Measurements from ENCODE around the gene PBXIP1.

Gene PBXIP1

GRCh38 chr1:154973344-154974101, 17.6 kb upstream of the PBXIP1 start:
- DNase-seq (ENCODE audit: low read depth, low spot score) = peak; percentile 78

DNA sequence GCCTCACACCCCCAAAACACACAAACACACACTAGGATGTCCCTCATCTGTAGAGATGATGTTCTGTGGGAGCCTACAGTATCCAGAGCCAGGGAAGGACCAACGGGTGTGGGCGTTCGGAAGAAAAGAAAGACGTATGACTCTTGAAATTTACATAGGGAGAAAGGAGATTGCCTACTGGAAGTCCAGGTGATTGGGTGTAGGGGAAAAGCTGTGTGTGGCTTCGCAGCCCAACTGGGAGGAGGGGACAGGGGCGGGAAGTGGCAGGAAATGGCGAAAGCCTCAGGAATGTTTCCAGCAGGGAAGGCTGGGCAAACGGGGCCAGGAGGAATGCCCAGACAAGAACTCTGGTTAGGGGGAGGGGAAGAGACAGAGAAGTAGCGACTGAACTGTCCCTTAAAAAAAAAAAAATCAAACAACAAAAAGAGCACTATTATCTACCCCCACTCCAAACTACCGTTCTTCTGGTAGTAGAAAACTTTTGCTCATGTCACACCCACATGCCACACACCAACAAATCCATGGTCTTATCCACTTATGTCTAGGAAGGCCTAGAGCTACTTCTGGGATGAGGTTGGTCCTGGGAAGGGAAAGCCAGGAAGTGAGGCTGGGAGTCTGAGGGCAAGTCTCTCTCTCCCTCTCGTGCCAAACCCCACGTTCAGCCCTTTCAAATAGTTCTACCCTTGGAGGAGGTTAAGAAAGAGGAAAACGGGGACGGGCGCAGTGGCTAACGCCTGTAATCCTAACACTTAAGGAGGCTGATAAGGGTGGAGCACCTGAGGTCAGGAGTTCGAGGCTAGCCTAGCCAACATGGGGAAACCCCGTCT, 16.8 kb upstream of the PBXIP1 start:
- no peak for DNase-seq (ENCODE audit: low read depth, low spot score)

DNA sequence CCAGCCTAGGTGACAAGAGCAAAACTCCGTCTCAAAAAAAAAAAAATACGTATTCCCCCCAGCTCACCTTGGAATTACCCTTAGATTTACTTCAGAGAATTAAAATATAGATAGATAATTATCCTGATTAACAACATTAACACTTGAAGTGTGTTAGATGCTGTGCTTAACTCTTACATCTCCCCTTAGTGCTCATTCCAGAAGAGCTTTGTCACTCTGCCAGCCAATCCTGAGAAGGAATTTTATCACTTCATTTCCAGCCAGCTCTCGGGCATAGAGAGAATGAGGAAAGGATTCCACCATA, 16.3 kb upstream of the PBXIP1 start:
- no peak for DNase-seq (ENCODE audit: low read depth, low spot score)

DNA sequence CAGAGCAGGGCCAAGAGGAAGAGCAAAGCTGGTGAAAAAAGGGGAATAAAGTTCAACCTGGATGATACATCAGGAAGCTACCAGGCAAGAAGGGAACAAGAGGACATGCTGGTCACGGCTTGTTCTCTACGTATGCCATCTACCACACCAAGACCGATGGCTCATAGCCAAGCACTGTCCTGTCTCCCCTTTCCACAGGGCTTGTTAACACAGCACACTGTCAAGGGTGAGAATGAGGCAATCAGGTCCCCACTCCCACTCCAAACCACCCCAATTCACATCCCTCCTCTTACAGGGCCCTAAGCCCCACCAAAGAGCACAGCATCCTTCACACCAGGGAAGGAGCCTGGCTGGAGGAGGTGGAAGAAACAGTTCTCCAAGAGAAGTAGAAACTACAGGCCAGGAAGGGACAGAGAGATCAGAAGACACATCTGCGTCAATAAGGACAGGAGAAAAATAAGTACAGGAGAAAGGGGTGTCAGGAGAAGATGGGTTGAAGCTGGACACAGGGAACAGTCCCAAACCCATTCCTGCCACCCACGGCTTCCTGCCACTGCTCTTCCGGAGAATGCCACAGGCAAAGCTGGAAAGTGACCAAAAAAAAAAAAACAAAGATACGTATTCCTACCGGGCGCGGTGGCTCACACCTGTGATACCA, 15.6 kb upstream of the PBXIP1 start:
- no peak for DNase-seq (ENCODE audit: low read depth, low spot score)

DNA sequence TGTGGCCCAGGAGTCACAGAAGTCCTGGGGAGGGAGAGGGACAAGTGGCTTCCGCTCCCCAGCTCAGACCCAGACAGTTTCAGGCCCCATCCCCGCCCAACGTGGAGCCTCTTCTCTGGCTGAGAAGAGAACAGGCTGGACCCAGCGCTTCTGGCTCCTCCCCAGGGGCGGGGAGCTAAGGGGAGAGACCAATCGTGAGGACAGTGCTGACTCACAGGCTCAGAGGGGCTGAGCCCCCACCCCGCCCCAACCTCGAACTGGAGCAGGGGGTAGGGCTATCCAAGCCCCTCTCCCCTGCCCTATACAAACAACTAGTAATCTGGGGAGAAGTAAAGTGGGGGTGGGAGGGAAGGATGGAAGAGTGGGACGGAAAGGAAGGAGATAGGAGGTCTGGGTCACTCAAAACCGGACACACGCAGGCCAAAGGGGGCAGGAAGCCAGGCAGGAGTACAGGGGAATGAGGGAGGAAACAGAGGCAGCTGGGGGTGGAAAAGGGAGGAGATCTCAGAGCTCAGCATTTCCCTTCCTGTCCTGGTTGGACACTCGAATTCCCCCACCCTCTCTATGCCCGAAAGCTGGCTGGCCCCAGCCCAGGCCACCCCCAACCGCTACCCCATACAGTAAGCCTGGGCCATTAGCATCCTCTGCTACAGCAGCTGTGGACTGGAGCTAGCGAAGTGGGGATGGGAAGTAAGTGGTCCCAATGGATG, 14.9 kb upstream of the PBXIP1 start, which contains the start of gene SHC1:
Gene SHC1 (minus strand): TSS at position 117 of the 710 bp plus-strand sequence. CDS start 221 bp downstream, outside the sequence.
- no peak for DNase-seq (ENCODE audit: low read depth, low spot score)

DNA sequence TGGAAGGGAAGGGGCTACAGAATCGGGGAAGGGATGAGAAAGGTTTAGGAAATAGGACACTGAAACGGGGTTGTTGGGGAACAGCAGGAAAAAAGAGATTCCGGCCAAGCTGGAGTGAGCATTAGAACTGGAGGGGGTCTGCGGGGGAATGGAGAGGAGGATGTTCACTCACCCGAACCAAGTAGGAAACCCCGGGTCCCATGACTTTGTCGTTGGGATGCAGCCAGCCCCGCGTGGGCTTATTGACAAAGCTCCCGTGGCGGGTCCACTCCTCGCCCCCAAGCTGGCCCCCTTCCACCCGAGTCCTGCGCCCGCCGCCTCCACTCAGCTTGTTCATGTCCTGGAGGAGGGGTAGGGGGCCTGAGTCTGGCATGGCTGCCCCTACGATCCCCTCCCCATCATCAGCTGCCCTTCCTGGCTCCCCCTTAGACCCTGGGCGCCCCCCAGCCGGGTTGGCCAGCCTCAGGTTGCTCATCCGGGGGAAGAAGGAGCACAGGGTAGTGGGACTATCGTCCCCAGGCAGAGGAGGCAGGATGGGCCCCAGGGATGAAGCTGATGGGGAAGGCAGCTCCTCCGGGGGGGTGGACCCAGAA, 14.1 kb upstream of the PBXIP1 start:
- no peak for DNase-seq (ENCODE audit: low read depth, low spot score)

GRCh38 chr1:154969246-154969645, 13.3 kb upstream of the PBXIP1 start:
- DNase-seq (ENCODE audit: low read depth, low spot score) = no peak

DNA sequence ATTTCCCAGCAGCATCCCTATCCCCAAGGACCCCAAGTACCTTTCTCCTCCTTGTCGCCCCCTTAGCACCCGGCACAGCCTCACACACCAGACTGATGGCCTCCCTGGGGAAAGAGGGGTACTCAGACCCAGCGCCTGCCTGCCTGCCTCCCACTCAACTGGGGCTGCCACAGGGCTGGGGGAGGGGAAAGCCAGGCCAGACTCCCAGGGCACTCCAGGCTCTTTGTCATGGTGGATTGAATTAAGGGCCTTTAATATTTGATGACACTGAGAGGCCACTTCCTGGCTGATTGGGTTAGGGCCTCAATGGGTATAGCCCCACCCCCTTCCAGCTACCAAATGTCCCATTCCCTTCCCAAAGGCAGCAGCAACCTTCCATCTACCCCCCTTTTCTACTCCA, 12.8 kb upstream of the PBXIP1 start:
- no peak for DNase-seq (ENCODE audit: low read depth, low spot score)

- no peak for DNase-seq (ENCODE audit: low read depth, low spot score)
Measured at GRCh38 chr1:154967331-154967950, 11.5 kb upstream of the PBXIP1 start.

DNA sequence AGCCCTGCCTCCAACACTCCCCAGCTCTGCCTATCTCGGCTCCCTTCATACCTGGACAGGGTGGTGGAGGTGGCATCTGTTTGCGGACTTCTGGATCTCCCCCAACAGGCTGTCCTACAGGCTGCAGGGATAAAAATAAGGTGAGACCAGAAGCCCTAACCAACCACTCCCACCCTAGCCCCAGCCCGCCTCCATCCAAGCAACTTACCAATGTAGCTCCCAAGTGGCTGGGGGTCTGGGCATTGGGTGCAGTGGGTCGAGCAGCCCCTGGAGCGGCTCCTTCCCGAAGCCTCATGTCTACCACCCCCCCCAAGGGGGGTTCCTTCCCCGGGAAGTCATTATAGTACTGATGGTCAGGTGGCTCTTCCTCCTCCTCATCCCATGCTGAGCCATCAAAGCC, 10.2 kb upstream of the PBXIP1 start:
- DNase-seq (ENCODE audit: low read depth, low spot score) = no peak

DNA sequence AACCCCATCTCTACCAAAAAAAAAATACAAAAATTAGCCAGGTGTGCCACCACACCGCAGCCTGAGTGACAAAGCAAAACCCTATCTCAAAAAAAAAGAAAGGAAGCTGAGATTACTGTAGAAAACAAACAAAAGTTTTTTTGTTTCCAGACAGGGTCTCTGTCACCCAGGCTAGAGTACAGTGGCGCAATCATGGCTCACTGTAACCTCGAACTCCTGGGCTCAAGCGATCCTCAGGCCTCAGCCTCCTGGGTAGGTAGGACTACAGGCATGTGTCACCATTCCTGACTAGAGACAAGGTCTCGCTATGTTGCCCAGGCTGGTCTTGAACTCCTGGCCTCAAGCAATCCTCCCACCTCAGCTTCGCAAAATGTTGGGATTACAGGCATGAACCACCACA, 8.5 kb upstream of the PBXIP1 start:
- no peak for DNase-seq (ENCODE audit: low read depth, low spot score)

- no peak for DNase-seq (ENCODE audit: low read depth, low spot score)
Measured at GRCh38 chr1:154963643-154964042, 7.7 kb upstream of the PBXIP1 start.

DNA sequence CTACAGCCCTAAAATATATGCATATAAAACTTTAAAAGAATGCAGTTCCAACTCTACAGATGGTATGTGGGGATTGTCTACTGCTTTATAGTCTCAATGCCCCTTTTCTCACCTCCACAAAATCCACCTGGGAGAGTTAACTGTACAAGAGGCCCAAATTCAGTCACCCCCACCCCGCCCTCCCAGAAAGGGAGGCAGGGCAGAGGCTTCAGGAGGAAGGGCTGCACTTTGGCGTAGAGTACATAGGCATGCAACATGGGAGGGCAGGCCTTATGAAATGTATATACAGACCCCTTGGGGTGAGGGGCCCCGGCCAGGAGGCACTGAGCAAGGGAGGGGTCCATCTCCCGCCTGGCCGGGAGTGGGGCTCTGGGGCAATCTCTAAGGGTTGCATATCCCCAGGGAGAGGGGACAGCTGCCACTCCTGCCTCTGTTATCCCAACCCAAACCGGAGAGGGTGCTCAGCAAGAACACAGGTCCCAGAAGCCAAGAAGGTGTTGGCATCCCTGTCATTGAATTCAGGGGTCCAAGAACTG, 7.0 kb upstream of the PBXIP1 start:
- DNase-seq (ENCODE audit: low read depth, low spot score) = no peak

- no peak for DNase-seq (ENCODE audit: low read depth, low spot score)
Measured at GRCh38 chr1:154962156-154962749, 6.4 kb upstream of the PBXIP1 start.

DNA sequence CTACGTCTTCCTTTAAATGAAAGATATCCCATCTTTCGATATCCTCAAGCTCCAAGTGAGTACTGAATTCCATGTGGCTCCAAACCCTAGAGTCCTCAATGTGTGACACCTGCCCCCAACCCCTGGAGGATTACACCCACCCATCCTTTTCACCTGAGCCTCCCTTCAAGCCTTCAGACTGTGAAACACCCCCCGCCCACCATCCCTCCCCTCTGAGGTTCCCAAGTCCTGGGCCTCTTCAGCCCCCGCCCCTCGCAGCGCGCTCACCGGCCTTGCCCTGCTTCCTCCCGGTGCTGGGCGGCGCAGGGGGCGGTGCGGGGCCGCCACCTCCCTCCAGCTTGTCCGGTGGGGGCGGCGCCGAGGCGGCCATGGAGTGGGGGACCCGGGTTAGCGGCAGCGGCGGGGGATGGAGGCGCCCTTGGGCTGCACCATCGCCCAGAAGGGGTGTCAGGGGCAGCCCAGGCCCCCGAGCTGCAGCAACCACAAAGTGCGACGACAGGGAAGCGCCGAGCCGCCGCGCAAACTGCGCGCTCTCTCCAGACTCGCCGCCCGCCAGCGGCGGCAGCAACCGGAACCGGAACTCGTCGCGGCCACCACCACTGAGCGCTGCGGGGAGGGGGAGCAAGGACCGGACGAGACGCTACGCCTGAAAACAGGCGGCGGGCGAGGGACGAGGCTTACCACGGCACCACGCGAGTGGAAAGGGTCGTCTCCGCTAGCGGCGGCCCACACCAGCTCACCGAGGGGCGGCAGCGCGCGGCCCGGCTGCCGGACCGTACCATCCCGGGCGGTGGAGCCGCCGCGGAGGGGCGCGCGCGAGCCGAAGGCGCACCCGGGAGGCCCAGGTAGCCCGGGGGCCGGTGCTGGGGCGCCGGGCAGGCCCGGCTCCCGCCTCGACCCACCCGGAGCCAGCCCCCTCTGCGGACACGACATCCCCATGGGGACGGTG, 5.6 kb upstream of the PBXIP1 start, which contains the start of gene PYGO2:
Gene PYGO2 (minus strand): TSS at position 576 of the 949 bp plus-strand sequence. CDS start 206 bp downstream, at position 370.
- DNase-seq (ENCODE audit: low read depth, low spot score) = peak; percentile 64

DNA sequence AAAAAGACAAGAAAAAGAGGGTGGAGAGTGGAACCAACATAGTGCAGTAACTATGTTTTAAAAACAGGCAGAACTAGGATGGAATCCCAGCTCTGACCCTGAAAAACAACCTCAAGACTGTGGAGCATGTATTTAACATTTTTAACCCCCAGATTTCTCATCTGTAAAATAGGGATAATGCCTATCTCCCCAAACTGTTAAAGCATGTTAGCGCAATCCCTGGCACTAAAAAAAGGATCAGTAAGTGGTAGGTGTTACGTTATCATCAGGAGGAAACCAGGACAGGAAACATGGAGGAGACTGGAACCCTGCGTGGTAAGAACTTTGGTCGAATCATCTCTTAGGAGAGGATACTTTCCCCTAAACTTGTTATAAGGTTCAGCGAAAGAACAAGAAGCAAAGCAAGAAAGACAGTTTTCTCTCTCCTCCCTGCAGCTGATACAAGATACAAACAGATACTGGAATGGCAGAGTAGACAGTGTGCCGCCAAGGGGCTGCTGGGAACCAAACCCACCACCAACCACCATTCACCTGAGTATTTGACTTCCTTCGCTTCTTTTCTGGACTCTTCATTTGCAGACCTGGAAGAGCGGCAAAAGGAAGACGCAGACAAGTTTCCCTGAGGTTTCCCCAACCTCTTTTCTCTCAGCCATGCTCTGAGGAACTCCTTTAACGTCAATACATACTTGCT, 4.7 kb upstream of the PBXIP1 start:
- DNase-seq (ENCODE audit: low read depth, low spot score) = no peak

DNA sequence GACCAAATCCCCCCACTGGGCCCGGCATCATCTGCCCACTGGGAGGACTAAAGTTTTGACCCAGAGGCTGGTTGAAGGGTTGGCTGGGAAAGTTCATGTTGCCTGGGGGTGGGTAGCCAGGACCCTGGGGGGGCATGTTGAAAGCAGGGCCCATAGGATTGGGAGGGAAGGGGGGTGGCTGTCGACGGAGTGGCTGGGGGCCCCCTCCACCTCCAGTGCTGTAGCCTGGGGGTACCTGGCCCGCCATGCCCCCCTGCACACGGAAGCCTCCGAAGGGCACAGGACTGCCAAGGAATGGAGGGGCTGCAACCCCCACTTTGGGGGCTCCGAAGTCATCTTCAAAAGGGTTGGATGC, 3.5 kb upstream of the PBXIP1 start:
- no peak for DNase-seq (ENCODE audit: low read depth, low spot score)

DNA sequence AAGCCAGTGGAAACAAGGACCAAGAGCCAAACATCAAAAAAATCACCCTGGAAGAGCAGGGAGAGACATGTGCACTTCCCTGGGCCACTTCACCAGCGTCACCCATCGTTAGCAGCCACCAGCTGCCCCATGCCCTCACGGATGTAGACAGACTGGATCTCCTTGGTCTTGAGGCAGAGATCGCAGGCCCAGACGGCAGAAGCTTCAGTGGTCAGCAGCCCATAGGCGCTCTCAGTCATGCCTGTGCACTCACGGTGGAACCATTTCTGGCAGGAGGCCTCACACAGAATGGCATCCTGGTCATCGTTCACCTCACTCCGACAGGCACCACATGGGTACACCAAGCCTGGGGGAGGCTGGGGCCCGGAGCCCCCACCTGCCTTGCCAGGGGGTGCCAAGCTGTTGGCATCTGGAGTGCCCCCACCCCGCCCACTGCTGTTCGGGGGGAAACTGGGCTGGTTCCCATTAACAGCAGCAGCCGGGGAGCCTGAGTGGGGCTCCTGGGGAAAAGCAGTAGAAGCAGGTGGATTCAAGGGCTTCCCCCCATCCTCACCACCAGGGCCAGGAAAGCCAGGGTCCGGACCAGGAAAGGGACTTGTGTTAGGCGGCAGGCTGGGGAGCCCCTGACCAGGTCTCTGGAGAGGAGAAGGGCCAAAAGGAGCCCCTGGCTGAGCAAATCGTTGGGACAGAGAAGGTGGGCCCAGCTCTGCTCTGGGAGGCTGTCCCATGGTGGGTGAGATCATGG, 3.0 kb upstream of the PBXIP1 start:
- DNase-seq (ENCODE audit: low read depth, low spot score) = no peak

Measured in activated naive CD8-positive, alpha-beta T cell treated with anti-CD3 and anti-CD28 coated beads, Interleukin-2, amount 50 U/mL, for 16 hours (primary cell).